Left ventricle myocardium inferior (tissue), 1 donor: Measurements from ENCODE around the gene ALG9. TPM values are rescaled to one million over a fixed set of nuclear protein-coding genes. Genes with fewer than 3 reads are reported as not detected.

Experiments used
- DNase-seq: peaks from one replicate; pipeline ENCODE4 v3.0.0-alpha.2; 2020
- H3K27ac ChIP-seq: fragments of 200-600 bp; replicated peaks from 2 replicates; pipeline ENCODE4 v1.8.0; 2021
- H3K27me3 ChIP-seq: fragments of 200-600 bp; 2 replicates; pipeline ENCODE4 v1.8.0; 2021; ENCODE audit warnings: low read depth
- H3K36me3 ChIP-seq: fragments of 200-600 bp; 2 replicates; pipeline ENCODE4 v1.8.0; 2021
- H3K4me1 ChIP-seq: fragments of 200-600 bp; 2 replicates; pipeline ENCODE4 v1.8.0; 2021
- H3K4me3 ChIP-seq: fragments of 200-600 bp; 2 replicates; pipeline ENCODE4 v1.8.0; 2021; ENCODE audit warnings: mild to moderate bottlenecking, moderate library complexity
- H3K9me3 ChIP-seq: fragments of 200-600 bp; replicated peaks from 2 replicates; pipeline ENCODE4 v1.8.0; 2021
- CTCF ChIP-seq: fragments of 200-600 bp; IDR thresholded peaks from 2 replicates; pipeline ENCODE4 v1.8.0; 2021; ENCODE audit warnings: antibody characterized with exemption, mild to moderate bottlenecking, borderline replicate concordance
- intact Hi-C: fragments of 100-400 bp; cut with micrococcal nuclease; formaldehyde crosslinking; loops from one replicate; pipeline ENCODE4 v1.11.0; 2022
- total RNA-seq: library from RNA; stranded (reverse); fragmentation: NEBNext Ultra II Directional; extraction: Animal tissue kit (Norgen Biotek cat#: 25700); gene quantifications from one replicate; pipeline ENCODE4 v1.2.1, GENCODE V29; 2021
- donor health status: DM: no; HTN: yes; CAD: no; lungs with severe emphysema.

ALG9 gene
- total RNA-seq, 1 donor from 2014 or later = 14.4 TPM

- Histone ChIP-seq H3K27ac (no peak overlapping the region), H3K36me3 (peaks cover 100% of the 10 kb centered on the region), H3K9me3 (no peaks in the 10 kb centered on the region), H3K4me3 (no peak overlapping the region), H3K4me1 (peaks cover 30% of the 10 kb centered on the region), H3K27me3 (no peaks in the 10 kb centered on the region)
- no peak for DNase-seq
- no peak for TF ChIP-seq CTCF
- intact Hi-C loops = no loop called here
Observed at GRCh38 chr11:111756097-111756496, 115.3 kb downstream of the ALG9 start.

- peaks cover 98% of the 10 kb centered on the region for H3K36me3 ChIP-seq
- no peak for DNase-seq
- intact Hi-C loops = no loop called here
- no peaks in the 10 kb centered on the region for H3K9me3 ChIP-seq
- TF ChIP-seq CTCF = no peak
- H3K27me3 ChIP-seq = no peaks in the 10 kb centered on the region
- H3K4me3 ChIP-seq = no peak overlapping the region
- H3K27ac ChIP-seq = no peak overlapping the region
- peaks cover 13% of the 10 kb centered on the region for H3K4me1 ChIP-seq
Observed at GRCh38 chr11:111749646-111750045, 121.7 kb downstream of the ALG9 start.

GRCh38 chr11:111748035-111748804, 123.2 kb downstream of the ALG9 start:
- Histone ChIP-seq H3K36me3 (peaks cover 98% of the 10 kb centered on the region), H3K27ac (no peak overlapping the region), H3K4me3 (no peak overlapping the region), H3K9me3 (no peaks in the 10 kb centered on the region), H3K4me1 (peaks cover 13% of the 10 kb centered on the region), H3K27me3 (no peaks in the 10 kb centered on the region)
- TF ChIP-seq CTCF = no peak
- DNase-seq = no peak
- intact Hi-C loops = no loop called here

GRCh38 chr11:111745719-111746504, 125.5 kb downstream of the ALG9 start:
- no peak overlapping the region for H3K4me3 ChIP-seq
- no peaks in the 10 kb centered on the region for H3K9me3 ChIP-seq
- peak overlapping the region; percentile 2 for H3K27ac ChIP-seq
- peaks cover 17% of the 10 kb centered on the region for H3K4me1 ChIP-seq
- intact Hi-C loops = no loop called here
- no peak for TF ChIP-seq CTCF
- no peak for DNase-seq
- H3K36me3 ChIP-seq = peaks cover 98% of the 10 kb centered on the region
- no peaks in the 10 kb centered on the region for H3K27me3 ChIP-seq

- Histone ChIP-seq H3K36me3 (peaks cover 86% of the 10 kb centered on the region), H3K27me3 (no peaks in the 10 kb centered on the region), H3K4me1 (peaks cover 17% of the 10 kb centered on the region), H3K4me3 (no peak overlapping the region), H3K27ac (no peak overlapping the region), H3K9me3 (no peaks in the 10 kb centered on the region)
- DNase-seq = no peak
- no peak for TF ChIP-seq CTCF
- intact Hi-C loops = no loop called here
Observed at GRCh38 chr11:111743700-111744099, 127.7 kb downstream of the ALG9 start.
